ENCODE measurements around the gene SAMD3.
"Not testable (repeated sequence)": the region's sequence is repeated elsewhere in the genome, so short reads cannot be mapped to it uniquely, and the experiment has no call there.

SAMD3 gene

GRCh38 chr6:130170160-130170559 is 52.6 kb downstream of the SAMD3 start:
- not testable (repeated sequence) for DNase-seq

- no peak for DNase-seq
Measured at GRCh38 chr6:130167655-130168054, 55.1 kb downstream of the SAMD3 start.

DNA sequence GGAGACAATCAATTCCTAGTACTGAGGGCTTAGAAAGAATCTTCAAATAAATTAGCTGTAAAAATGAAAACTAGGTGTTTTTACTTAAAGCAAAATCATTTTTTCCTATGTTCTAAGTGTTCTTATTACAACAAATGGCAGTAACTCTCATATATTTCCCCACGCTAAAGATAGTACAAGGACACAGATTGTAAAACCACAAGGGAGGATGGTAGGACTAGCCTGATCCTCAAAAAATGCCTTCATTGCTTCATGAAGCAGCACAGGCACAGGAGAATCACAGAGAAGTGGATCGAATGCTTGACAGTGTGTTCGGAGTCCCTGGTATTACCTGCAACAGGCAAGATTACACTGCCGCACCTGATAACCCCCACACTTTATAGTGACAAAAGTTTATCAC is 58.5 kb downstream of the SAMD3 start:
- no peak for DNase-seq

GRCh38 chr6:130163266-130163665 is 59.5 kb downstream of the SAMD3 start:
- DNase-seq = no peak

DNA sequence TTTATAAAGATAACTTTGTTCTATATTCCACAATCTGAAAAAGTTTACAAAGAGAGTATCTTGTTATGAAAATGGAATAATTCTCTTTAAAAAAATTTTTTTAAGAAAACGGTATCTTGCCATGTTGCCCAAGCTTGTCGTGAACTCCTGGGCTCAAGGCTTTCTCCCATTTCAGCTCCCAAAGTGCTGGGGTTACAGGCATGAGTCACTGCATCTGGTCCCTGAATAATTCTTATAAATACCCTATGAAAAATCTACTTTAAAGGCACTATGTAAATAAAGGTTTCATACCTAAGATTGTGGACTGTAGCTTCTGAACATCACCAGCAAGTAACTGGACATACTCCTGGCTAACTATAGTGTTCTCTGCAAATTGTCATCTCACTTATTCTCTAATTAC is 60.3 kb downstream of the SAMD3 start:
- no peak for DNase-seq

- no peak for DNase-seq
Measured at GRCh38 chr6:130161683-130162404, 60.9 kb downstream of the SAMD3 start.

DNA sequence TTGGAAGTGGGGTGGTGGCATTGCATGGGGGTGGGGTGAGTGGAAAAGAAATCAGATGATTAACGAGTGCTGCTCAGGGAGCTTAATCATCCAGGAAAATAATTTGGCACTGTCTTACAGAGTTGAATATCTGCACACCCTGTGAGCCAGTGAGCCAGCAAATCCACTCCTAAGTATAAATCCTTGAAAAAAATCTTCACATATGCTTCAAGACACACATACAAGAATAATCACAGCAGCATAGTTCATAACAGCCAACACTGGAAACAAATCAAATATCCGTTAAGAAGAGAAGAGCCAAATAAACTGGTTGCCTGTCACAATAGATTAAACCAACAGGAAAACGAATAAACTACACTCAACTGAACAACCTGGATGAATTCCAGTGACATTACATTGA is 62.8 kb downstream of the SAMD3 start:
- no peak for DNase-seq

- no peak for DNase-seq
Measured at GRCh38 chr6:130158548-130158947, 64.2 kb downstream of the SAMD3 start.

- DNase-seq = no peak
Measured at GRCh38 chr6:130158056-130158455, 64.7 kb downstream of the SAMD3 start.

- DNase-seq = no peak
Measured at GRCh38 chr6:130156908-130157307, 65.8 kb downstream of the SAMD3 start.

GRCh38 chr6:130152908-130153510 is 69.7 kb downstream of the SAMD3 start:
- DNase-seq = no peak

DNA sequence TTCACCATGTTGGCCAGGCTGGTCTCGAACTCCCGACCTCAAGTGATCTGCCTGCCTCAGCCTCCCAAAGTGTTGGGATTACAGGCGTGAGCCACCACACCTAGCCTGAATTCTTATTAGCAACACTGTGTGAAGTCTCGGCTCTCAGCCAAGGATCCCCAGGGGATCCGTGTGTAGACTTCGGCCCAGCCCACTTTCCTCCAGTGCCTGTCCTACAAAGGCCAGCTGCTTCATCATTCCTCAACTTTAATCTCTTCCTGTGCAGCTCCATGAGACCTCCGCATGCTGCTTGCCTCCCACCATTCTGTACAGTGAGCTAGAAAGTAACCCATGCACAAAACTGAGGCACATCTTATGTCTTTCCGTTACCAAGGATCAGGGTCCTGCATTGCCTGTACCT is 71.8 kb downstream of the SAMD3 start:
- no peak for DNase-seq

DNA sequence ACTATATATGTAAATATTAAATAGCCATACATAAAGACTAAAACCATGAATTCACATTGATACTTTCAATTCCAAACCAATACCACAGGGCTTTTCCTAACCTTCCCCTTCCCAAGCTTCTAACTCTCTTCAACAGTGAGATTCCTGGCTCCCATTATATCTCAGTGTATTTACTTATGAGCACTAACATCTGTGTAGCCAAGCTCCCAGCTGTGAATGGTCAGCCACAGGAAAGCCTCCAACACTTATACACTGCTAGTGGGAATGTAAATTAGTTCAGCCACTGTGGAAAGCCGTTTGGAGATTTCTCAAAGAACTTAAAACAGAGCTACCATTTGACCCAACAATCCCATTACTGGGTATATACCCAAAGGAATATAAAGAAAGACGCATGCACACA is 73.7 kb downstream of the SAMD3 start:
- DNase-seq = not testable (repeated sequence)

- DNase-seq = no peak
Measured at GRCh38 chr6:130148181-130148580, 74.6 kb downstream of the SAMD3 start.

GRCh38 chr6:130147111-130147510 is 75.6 kb downstream of the SAMD3 start:
- DNase-seq = no peak

DNA sequence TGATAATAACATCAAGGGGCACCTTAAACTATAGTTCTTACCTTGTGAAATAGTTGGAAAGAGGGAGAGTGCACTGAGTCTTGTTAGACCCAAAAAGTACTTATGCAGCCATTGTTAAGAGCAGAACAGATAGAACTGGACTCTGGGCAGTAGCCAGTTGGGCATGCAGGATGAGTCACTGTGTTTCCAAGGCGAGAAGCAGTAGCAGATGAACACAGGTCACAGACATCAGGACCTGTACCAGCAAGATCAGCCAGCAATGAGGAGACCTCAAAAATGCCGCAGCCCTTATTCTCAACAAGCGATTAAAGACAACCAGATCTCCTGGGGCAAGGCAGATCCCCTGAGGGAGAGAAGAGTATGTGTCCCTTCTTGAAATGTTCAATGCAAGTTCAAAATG is 79.0 kb downstream of the SAMD3 start:
- no peak for DNase-seq

- DNase-seq = no peak
Measured at GRCh38 chr6:130140084-130140483, 82.7 kb downstream of the SAMD3 start.

- no peak for DNase-seq
Measured at GRCh38 chr6:130138909-130139242, 83.9 kb downstream of the SAMD3 start.

- no peak for DNase-seq
Measured at GRCh38 chr6:130138116-130138908, 84.4 kb downstream of the SAMD3 start.

- no peak for DNase-seq
Measured at GRCh38 chr6:130136798-130137197, 86.0 kb downstream of the SAMD3 start.

- no peak for DNase-seq
Measured at GRCh38 chr6:130134582-130134981, 88.2 kb downstream of the SAMD3 start.

- DNase-seq = peak; percentile 6
Measured at GRCh38 chr6:130132286-130132701, 90.5 kb downstream of the SAMD3 start.

DNA sequence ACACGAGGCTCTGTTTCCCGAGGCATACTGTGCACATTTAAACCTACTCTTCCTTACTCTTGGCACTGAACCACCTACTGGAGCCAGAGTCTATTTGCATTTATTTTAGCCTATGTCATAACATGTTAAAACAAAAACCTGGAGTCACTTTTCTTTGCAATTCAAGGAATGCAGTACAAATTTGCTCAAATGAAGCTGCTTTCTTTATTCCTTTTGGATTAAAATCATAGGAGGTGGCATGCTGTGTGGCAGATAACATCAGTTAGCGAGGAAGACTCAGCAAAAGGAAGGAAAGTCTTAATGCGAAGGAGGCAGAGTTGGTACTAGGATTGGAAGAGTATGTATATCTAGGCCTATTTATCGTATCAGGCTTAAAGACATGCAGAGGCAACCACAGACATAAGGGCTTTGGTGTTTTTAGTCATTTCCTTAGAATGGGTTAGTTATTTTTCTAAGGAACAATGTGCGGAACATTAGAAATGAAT is 92.9 kb downstream of the SAMD3 start:
- no peak for DNase-seq

- DNase-seq = no peak
Measured at GRCh38 chr6:130128326-130128725, 94.4 kb downstream of the SAMD3 start.
